GM18870 (cell line): ENCODE measurements around the gene SRBD1.

Source experiments
- ATAC-seq: cut with Tn5 transposase; IDR thresholded peaks from one replicate; pipeline ENCODE4 v1.9.1; 2021; ENCODE audit warnings: moderate library complexity; ENCODE audit not compliant: unreplicated experiment

Gene SRBD1

DNA sequence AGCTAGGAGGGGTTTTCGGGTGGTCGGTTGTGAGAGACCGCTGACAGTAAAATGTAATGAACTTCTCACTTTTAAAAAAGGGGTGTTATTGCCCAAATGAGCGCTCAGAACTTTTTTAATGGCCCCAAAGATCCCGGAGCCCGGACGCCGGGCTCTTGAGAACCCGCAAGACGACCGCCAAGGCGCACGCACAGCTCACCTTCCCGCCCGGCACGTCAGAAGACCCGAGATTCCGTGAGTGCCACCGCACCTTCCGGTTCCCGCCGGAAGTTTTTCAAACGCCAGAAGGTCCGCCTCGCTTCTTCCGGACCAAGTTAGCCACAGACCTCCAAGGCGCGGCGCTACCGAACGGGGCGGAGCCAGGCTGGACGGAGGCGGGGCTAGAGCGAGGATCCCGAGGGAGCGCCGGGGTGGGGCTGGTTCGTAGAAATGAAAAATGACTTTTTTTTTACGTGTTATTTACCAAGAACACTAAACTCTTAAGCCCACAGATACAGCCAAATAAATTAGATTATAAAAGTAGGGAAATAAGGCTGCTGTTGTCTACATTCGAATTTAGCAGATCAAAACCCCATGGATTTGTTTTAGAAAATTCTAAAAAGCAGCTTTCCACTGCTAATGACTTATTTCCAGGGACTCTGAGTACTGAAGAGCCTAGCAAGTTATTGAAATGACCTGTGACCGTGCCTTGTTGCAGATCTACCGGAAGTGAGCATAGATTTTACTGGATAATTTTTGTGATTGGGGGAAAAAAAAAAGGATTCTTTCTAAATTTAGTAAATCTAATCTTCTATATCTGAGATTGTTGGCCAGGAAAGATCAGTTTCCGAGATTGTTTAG lies at the start of gene SRBD1:
Gene SRBD1, minus strand, starts transcription at position 248 of the 840 bp plus-strand sequence. CDS start 5,826 bp downstream, outside the sequence.
- peak; percentile 80 for ATAC-seq

DNA sequence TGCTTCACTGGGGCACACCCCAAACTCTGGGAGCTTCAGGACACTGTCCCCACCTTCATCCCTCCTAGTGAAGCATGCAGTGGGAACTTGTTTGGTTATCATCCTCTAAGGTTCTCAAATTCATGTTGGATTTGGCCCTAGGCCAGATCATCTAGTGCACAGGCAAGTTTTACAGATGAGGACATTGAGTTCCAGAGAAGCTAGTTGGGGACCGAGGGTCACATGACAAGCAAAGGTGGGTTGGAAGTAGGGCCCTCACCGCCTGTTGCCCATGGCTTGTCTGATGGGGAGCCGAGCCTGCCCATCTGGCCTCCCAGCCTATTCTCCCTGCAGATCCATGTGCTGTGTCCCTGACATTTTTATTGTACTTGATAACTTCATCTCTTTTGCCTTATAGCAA lies 43.2 kb upstream of the SRBD1 start:
- no peak for ATAC-seq

GRCh38 chr2:45653122-45653913 lies 42.3 kb upstream of the SRBD1 start:
- ATAC-seq: no peak

DNA sequence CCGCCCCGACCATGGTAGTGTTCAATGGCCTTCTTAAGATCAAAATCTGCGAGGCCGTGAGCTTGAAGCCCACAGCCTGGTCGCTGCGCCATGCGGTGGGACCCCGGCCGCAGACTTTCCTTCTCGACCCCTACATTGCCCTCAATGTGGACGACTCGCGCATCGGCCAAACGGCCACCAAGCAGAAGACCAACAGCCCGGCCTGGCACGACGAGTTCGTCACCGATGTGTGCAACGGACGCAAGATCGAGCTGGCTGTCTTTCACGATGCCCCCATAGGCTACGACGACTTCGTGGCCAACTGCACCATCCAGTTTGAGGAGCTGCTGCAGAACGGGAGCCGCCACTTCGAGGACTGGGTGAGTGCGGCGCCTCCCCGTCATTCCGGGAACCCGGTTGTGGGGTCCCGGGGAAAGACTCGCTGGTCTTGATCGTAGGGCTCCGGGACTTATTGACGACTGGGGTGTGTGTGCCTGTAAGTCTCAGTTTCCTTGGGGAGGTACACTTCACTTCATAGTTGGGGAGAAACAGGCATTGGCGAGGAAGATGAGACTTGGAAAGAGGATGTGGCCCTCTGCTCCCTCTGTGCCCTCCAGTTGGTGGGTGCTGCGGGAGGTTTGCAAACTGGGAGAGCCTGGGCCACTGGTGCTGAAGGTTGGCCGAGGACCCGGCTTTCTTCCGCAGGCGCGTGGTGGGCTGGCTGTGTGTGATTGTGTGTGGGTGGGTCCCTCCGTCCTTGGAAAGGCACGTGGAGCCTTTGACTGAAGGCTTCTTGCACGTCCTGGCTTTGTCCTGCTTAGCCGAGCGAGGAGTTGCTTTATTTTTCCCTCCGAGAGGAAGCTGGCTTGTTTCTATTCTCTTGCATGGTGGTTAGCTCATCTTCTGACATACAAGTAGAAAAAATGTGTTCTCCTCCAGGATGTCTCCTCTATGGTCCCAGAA lies 41.3 kb upstream of the SRBD1 start:
- ATAC-seq: no peak

DNA sequence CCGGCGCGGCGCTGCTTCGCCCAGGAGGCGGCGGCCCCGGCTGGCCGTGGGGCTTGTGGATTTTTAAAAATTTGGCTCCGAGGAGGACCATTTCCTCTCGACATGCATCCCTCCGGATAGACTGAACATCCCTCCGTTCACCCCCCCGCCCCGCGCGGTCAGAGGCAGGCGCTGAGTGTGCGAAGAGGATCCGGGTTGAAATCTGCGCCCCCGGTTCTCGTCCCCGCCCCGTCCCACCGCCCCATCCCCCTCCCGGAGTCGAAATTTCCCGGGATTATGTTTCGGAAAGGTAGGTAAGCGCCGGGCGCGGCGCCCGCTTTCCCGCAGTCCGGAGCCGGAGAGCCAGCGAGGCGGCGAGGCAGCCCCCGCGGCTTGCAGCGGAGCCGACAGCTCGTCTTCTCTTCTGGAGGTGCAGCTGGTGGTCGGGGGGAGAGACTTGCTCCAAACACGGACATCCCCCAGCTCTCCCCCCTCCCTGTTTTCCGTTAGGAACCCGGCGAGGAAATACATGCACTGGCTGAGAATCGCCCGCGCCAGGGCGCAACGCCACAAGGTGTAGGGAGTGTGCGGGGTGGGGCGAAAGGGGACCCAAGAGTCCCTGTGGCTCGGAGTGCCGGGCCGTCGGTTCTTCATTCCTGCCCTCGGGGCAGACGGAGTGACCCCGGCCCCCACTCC lies 40.5 kb upstream of the SRBD1 start, which contains the start of gene PRKCE:
Gene PRKCE, plus strand, starts transcription at position 261 of the 675 bp plus-strand sequence.
- ATAC-seq: peak; percentile 10

GRCh38 chr2:45650851-45651414 lies 39.9 kb upstream of the SRBD1 start:
- peak; percentile 59 for ATAC-seq

DNA sequence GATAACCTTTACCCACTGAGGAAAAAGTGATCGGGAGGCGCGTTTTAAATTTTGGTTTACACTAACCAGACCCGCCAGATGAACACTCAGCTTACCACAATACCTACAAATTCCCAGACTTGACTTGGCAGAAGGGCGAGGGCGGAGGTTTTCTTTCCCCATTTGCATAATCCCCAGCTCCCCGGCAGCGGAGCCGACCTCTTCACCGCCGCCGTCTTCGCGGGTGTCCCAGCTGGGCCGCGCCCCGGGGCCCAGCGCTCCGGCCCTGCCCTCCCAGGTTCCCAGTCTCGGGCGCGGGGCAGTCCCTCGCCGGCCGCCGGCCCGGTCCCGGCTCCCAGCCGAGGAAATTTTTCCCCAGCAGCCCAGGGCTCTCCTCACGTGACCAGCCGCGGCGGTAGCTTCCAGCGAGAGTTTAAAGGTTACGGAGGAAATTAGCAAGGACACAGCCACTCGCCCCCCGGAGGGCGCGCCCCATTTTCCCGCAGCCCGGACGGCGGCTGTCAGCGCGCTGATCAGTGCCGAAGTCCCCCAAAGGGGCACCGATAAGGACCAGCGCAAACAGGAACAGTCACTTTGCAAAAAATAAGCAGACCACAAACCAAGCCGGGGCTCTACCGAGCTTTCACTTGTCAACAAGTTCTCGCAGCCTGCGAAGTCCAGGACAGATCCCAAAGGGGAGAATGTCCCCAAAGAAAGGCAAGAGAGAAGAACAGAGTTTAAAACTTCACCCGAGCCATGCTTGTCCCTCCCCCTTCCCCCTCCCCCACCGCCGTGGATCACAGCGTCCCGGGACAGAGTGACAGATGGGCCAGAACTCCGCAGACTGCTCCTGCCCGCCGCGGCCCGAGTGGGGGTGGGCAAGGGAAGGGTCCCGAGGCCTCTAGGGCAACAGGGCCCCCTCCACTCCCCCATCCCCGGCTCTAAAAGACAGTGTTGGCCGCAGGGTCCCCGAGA lies 39.1 kb upstream of the SRBD1 start:
- ATAC-seq: peak; percentile 32

GRCh38 chr2:45649462-45649857 lies 38.4 kb upstream of the SRBD1 start:
- no peak for ATAC-seq

GRCh38 chr2:45648636-45649035 lies 37.6 kb upstream of the SRBD1 start:
- ATAC-seq: no peak

DNA sequence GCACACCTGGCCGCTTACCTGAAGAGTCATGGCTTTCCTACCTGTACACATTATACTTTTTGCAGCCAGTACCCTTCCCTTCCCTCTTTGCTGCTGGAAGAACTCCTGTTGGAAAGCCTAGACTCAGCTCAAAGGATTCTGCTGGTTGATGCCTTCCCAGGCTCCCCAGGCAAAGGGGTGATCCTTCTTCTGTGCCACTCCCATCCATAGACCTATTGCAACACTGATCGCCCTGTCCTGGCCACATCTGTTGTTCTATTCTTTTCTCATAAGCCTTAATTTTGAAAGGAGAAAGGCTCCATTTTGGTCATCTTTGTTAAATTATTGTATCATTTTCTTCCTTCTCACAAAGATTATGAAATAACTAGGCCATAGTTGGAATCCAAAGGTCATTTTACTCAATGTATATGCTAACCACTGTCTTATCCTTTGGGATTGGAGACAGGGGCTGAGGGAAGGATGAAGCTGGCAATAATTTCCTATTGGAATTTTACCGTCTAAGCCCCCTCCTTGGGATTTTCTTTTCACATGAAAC lies 37.0 kb upstream of the SRBD1 start:
- ATAC-seq: no peak

- no peak for ATAC-seq
Observed at GRCh38 chr2:45647356-45647755, 36.3 kb upstream of the SRBD1 start.

- no peak for ATAC-seq
Observed at GRCh38 chr2:45646289-45646688, 35.2 kb upstream of the SRBD1 start.

DNA sequence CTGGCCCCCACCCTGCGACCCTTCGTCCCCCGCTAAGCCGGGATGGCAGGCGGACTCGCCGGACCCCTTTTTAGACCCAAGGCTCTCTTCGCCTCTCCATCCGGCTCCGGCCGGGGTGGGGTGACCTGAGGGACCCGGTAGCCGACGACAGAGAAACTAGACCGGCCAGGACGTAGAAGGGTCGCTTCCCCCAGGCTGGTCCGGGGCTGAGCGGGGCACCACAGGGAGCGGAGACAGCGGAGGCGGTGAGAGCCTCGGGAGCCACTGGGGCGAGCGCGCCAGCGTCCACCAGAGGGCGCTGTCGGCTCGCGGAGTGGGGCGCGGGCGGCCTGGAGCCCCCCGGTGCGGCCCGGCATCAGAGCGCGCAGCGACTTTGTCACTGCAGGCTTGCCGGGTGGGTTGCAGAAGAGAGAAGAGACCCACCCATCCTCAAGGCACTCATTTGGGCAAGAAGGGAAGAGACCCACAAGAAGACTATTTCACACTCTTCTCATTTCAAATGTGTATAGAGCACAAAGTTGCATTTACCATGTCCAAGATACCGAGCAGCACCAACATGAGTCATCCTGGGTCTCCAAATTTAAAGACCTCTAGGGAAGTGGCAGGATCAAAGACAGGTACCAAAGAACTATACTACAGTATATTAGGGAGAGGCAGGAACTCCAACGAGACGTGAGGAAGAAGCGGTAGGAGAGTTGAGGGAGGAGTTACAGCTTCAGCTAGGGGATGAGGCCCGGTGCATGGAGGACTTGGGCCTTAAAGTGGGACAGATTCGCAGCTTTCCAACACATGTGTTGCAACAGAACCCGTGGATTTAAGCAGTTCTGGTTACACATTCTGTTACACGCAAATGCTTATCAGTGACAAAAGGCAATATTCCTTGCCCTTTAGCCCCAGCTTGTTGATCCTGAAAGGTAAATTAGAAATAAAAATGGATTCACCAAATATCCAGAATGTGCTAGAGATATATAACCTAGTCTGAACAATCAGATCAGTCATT lies 32.8 kb upstream of the SRBD1 start:
- ATAC-seq: no peak

GRCh38 chr2:45643095-45643494 lies 32.0 kb upstream of the SRBD1 start:
- no peak for ATAC-seq

GRCh38 chr2:45640576-45640975 lies 29.5 kb upstream of the SRBD1 start:
- ATAC-seq: no peak

- ATAC-seq: peak; percentile 50
Observed at GRCh38 chr2:45637440-45637839, 26.4 kb upstream of the SRBD1 start.

GRCh38 chr2:45636008-45636407 lies 24.9 kb upstream of the SRBD1 start:
- no peak for ATAC-seq
